Kasumi-1 (cell line): ENCODE data around the gene ATP6V0E2.

Source experiments
- DNase-seq, 2 experiments: peaks; one replicate each; lab custom pipeline; 2025; lab: John Stamatoyannopoulos, UW

Gene ATP6V0E2

DNA sequence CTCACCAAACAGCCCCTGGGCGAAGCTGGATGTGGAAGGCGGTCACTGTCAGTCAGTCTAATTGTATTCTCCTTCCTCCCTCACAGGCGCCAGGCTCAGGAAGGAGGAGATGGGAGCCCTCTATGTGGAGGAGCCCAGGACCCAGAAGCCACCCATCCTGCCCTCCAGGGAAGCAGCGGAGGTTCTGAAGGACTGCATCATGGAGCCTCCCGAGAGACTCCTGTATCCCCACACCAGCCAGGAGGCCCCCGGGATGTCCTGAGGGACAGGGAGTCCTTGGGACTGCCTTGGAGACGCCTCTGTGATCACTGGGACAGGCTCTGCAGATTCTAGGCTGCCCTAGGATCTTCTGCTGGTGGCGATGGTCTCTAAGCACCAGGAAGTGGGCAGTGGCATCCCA is 9.7 kb upstream of the ATP6V0E2 start:
- DNase-seq: no peak

DNA sequence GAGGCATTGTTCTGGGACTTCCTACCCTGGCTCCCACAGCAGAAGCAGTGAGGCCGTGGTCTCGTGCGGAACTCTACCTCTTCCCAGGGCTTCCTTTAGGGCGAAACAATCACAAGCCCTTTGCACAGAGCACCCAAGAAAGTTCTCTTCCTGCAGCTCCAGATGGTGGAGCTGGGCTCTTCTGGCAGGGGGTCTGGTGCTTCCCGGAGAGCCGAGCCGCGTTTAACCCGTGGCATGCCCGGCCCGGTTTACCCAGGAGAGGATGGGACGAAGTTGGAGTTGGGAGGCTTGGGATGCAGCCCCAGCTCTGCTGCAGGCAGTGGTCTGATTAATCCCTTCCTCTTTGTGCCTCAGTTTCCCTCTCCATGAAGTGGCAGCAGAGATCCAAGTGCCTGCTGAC is 9.0 kb upstream of the ATP6V0E2 start:
- no peak for DNase-seq

DNA sequence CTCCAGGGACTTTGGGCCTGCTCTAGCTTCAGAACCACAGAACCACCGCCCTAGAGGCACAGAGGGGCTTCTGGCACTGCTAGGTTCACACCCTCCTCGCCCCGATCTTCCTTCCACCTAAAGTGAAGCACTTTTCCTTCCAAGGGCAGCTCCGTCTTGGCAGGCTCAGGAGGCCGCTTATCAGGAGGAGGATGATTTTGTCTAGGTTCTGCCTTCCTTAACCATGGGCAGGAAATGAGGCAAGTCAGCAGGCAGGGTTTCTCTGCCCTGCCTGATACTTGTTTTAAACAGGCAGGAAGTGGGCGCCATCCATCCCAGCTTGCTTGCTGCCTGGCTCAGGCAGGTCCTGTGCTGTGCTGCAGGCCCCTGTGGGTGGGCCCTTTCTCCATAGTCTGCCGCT is 8.3 kb upstream of the ATP6V0E2 start:
- peak; percentile 91 to 93 for DNase-seq

DNA sequence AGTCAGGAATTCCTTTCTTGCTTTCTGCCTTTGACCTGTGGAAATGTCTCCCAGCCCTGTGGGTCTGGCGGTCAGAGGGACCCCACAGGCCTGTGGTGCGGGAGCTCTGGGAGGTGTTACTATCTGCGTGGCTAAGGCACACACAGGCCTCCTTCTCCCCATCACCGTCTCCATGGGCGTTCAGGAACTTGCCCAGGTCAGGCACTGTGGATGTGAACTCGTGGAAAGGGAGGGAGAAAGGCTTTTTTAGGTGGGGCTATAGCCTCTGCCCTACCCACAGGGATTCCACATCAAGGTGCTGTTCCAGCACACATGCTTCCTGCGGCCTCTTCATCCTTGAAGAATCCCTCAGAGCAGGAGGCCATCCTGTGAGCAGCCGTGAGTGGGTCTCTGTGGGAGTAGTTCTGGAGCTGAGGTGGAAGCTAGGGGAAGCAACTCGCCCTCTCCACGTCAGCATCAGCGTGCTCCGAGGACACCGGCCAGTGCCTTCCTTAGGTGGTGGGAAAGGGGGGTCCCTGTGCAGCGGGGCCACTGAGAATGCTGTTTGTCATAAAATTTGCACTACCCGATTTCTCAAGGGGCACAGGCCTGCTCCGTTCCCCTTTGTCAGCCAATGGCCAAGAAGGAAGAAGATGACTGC is 7.5 kb upstream of the ATP6V0E2 start:
- no peak for DNase-seq

DNA sequence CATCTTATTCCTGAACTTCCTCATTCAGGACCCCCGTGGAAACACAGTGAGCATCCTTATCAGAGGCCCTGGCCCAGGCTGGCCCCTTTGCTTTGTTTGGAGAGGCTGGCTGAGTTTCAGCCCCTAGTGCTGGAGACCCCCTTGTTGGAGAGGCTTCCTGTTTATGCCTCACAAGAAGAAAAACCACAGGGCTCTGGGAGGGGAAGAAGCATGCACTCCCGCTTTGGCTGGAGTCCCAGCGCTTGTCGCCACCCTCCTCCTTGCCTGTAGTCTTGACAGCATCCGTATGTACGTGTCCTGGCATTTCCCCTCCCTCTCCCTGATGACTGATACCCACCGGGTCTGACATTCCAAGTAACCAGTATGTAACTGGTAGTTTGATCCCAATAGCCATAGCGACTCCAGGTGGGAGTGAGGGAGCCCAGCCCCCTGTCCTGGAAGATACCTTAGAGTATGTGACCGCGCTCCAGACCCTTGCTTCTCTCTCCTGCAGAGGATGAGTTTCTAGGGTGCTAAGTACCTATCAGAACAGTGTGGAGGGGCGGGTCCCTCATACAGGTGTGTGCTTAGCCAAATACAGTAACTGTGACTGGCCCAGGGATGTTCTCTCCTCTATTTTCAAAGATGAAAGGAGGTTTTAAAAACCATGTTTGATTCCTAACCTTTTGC is 6.9 kb upstream of the ATP6V0E2 start:
- peak; percentile 75 to 82 for DNase-seq

DNA sequence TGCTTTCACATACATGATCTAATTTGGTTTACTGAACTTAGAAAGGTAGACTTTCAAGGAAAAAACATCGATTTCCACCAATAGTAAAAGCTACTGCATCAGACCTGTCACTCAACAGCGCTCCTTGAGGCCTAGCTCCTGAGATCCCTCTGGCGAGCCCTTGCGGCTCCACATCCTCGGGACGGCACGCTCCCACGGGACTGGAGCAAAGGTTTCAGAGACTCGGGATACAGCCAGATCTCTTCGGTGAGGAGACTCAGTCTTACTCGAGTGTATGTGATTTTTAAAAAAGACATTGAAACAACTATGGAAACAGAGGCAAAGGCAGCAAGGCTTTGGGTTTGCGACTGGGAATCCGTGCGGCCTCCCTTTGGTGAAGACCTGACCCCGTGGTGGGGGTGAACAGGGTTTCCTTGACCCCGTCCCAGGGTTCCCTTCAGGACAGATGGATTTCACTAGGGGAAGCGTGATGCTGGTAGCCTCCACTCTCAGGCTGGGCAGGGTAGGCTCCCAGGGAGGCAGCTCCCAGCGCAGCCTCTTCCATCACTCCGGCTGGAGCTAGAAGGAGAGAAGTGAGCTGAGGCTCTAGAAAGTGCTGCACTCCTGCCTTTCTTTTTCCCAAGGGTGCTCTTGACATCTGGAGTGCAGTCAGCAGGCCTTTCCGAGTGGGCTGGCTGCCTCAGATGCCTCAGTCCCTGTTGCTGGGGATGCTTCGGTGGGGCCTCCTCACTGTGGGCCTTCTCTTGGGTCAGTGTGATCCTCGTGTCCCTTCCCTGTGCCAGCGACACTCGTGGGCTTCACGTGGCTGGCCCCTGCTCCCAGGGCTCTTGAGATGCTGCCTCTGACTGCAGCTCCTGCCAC is 5.8 kb upstream of the ATP6V0E2 start:
- no peak for DNase-seq

DNA sequence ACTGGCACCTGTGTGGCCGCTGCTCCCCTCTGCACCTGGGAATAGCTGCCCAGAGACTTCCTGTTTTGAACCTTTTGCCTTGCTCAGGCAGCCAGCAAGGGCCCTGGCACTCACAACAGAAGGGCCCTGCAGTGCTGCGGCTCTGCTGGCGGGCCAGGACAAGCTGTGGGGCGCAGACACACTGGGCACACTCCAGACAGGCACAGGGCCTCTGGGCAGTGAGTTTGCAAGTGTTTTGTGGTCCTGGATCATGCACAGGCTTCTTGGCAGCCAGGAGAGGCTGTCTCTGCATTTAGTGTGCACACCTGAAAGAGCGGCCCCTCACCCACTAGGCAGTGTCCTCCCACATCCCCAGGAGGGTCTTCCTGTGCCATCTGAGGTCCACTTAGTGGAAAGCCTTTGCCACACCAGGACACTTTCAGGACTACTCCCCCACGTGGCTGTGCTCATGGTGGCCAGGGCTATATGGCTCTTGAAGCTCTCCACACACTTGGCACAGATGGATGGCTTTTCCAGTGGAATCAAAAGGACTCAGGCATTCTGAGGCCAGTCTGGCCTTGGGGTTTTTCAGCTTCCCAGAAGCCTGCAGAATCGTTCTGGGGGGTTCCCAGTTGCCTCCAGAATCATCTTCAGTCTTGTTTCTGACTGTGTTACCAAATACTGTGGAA is 5.0 kb upstream of the ATP6V0E2 start:
- DNase-seq: no peak

DNA sequence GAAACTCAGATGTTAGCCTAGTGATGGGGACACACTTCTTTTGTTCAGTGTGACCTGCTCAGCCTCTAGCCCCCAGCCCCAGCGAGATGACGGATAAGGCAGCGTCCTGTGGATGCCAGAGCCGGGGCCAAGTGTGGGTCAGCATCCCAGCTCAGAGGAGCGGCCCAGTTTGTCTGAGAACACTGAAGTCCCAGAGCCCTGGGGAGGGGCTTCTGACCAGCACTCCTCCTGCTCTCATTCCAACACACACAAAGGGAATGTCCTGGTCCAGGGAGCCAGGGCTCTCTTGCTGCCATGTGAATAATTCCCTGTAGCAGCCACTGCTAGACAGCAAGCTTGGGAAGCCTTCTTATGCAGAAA is 4.5 kb upstream of the ATP6V0E2 start:
- DNase-seq: no peak

DNA sequence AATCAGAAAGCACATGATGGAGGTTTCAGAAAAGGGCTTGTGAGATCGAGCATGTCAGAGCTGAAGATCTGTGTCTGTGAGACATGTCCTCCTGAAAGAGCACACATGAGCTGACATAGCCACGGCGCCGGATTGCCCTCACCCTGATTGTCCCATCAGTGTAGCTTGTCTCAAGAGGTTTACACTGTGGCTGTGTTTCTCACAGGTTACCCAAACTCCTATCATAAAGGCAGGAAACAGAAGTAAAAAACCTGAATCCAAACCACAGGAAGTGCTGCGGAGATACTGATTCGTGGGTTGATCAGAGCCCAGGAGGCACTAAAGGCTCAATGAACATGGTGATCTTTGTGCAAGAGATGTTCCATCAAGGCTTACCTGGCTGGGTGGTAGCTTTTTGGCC is 3.9 kb upstream of the ATP6V0E2 start:
- DNase-seq: peak in 1 of 2 experiments; percentile 12

DNA sequence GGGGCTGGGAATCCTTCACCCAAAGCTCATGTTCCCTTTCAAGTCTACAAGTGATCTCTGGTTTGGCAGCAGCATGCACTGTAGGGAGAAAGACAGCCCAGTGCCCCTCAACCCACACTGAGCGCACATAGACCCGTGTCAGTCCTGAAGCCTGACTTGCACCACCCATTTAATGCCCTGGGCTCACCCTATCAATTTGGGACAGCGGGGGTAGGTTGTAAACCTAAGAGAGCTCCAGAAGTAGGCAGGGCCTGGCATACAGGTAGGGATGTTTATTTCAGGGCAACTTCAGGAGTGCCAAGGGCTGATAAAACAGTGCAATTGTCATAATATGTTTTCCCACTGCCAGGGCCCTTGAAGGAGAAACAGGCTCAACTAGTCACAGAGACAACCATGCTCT is 3.5 kb upstream of the ATP6V0E2 start:
- no peak for DNase-seq

DNA sequence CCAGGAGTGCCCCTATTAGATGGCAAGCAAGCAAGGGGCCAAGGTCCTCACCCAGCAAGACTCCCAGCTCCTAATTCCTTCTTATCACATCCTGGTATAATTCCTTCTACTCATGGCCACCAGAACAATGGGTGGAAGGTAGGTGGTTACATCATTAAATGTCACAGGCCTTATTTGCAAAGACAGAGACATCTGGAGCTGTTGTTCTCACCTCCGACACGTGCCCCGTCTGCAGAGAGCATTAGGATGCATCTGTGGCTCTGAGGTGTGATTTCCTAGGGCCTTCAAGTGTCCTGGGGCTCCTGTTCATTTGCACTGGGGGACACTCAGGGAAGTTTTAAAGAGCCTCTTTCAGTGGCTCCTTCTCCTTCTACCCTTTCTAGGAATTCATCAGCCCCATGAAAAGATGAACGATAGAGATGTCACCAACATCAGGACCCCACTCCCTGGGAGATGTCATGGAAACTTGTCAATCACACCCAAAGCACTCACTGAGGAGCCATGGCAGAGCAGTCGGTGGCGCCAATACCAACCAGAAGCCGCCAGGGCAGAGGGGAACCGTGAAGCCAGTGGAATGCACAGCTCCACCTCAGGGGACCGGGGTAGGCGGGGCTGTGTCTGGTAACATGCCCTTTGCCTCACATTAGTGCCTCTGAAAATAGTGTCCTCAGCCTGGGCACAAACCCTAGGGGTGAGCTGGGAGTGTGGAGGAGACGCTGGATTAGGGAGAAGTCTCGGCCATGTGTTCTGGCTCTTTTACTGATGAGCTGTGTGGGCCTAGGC is 2.9 kb upstream of the ATP6V0E2 start:
- no peak for DNase-seq

DNA sequence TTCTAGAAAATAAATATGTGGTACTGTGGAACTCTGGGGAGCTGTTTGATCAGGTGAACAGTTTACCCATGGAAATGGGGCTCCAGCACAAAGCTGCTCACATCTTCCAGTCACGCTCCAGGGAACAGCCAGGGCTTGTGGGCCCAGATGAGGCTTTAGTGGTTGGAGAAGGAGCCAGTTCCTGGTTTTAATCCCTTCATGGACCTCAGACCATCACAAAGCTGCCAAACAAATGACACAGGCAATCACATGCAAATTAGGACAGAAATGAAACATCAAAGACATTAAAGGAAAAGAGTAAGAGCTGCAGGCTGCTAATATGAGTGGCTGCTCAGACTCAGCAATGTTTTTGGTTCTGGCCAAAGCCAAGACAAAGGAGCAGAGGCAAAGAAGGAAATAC is 2.2 kb upstream of the ATP6V0E2 start:
- no peak for DNase-seq

DNA sequence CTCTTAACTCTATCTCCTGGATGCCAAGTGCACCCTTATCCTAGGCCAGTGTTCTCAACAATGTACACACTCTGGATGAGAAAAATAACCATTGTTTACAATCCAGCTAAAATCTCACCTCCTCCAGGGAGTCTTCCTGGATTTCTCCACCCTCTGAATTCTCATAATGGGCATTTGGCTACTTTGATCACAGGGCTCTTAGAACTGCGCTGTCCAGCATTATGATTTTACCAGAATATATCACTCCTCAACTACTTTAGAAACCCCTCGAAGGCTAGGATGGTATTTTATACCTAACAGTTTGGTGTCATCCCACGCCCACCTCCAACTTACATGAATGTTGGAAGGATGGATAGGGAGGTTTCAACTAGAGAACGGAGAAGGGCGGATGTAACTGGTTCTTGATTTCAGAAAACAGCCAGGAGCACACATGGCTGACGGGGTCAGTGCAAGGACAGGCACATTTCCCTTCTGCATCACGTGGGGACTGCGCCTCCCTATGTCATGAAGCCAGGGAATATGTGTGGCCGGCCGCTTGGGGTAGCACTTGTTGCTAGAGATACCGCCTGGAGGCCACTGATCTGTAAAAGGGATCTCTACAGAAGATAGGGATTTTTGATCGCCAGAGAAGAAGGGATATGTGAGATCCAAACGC is 1.2 kb upstream of the ATP6V0E2 start:
- peak; percentile 84 to 86 for DNase-seq

DNA sequence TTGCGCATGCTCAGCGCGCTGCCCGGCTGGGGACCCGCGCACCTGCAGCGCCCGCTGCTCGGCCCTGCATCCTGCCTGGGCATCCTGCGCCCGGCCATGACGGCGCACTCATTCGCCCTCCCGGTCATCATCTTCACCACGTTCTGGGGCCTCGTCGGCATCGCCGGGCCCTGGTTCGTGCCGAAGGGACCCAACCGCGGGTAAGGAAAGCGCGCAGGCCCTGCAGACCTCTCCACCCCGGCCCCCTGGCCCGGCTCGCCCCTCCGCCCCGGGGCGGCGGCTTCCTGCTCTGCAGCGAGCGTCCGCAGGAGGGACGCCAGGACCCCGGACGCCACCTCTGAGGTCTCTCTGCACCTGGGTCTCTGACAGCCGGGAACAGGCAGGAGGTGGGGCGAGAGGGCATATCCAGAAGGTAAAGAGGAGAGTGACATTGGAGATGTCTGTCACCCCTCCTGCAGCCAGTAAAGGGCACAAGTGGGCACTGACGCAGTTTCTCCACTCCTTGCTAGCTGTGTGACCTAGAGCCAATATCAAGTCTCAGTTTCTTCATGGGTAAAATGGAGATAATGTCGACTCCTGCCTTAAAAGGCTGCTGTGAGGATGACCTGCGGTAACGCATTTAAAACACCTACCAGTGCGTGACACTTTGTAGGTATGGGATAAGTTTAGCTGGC is 338 bp downstream of the ATP6V0E2 start:
- no peak for DNase-seq

DNA sequence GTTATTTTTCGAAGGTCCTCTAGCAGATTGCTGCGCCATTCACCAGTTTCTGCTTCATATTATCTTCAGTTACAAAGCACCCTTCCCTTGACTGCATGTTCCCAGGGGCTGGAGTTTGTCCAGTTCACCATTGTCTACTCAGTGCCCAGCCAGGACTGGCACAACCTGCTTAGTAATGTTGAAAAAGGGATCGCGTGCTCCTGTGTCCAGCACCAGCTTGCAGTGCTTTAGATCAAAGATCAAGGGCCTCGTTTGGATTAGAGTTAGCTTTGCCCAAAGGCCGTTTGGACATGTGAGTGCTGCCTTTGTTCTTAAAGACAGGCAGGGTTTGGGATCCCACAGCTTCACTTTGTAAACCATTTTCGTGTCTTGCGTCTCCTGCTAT is 867 bp downstream of the ATP6V0E2 start:
- no peak for DNase-seq

DNA sequence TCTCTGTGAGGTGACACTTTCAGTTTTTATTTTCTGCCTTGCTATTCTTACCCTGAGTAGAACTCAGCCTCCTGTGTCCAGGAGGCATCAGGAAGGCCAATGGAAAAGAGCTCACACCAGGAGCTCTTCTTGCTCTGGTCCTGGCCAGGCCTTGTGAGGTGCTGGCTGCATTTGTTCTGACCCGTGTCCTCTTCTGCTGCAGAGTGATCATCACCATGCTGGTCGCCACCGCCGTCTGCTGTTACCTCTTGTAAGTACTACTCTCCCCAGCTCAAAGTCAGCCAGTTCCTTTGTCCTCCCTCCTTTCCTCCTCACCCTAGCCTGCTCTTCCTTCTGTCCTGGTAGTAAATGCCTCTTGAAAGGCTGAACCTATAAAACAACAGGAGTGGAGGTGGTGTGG is 1.6 kb downstream of the ATP6V0E2 start:
- no peak for DNase-seq

DNA sequence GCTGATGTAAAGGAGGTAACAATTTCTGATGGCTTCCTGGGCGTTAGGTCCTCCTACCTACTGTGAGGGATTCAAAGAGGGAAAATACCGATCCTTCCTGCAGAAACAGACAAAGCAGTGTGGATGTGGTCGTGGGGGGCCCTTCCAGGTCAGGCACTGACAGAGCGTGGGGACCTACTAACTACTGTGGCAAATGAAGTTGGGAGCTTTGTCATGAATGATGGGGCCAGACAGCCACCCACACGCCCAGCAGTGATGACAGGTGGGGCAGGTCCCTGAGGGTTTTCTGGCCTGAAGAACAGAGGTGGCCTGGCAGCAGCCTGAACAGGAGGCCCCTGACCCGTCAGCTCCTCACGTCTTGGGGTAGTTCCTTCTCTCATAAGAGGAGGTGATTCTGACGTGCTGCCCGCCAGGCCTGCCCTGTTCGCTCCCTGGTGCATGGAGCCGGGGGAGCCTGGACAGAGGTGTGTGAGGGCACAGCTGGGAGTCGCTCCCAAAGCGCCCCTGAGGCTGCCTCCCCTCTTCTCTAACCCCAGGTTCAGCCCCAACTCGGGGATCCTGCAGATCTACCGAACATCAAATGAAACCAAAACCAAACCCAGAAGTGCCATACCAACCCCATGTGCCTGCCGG is 4.2 kb downstream of the ATP6V0E2 start:
- no peak for DNase-seq

DNA sequence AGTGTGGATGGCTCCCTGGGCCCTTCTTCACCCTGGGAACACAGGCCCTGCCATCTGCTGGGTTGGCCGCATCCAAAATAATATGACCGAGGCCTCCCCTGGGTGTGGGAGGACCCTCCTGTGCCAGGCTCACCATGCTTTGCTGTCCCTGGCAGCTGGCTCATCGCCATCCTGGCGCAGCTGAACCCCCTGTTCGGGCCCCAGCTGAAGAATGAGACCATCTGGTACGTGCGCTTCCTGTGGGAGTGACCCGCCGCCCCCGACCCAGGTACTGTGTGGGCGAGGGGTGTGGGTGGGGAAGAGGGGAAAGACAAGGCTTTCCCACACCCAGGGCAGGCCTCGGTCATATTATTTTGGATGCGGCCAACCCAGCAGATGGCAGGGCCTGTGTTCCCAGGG is 4.8 kb downstream of the ATP6V0E2 start:
- no peak for DNase-seq

DNA sequence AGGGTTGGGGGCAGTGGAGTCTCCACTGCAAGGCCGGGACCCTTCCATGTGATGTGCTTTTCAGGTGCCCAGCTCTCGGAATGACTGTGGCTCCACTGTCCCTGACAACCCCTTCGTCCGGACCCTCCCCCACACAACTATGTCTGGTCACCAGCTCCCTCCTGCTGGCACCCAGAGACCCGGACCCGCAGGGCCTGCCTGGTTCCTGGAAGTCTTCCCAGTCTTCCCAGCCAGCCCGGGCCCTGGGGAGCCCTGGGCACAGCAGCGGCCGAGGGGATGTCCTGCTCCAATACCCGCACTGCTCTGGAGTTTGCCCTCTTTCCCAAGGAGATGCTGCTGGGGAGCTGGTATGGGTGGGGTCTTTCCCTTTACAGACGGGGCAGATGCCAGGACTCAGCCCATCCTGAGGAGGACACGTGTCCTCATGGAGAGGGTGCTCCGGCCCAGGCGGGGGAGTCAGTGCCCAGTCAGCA is 5.5 kb downstream of the ATP6V0E2 start:
- no peak for DNase-seq
